ENCODE measurements around the gene CPE.
"Not testable (repeated sequence)": the region's sequence is repeated elsewhere in the genome, so short reads cannot be mapped to it uniquely, and the experiment has no call there.

The CPE gene

GRCh38 chr4:165464376-165464775, 85.6 kb downstream of the CPE start:
- no peaks in the 10 kb centered on the region for H3K36me3 ChIP-seq (ENCODE audit: insufficient read depth, low read length)
- peaks cover 2% of the 10 kb centered on the region for H3K9me3 ChIP-seq (ENCODE audit: low read length)
- no peaks in the 10 kb centered on the region for H3K27me3 ChIP-seq (ENCODE audit: insufficient read depth, low read length)
- H3K4me1 ChIP-seq (ENCODE audit: insufficient read depth, low read length): no peaks in the 10 kb centered on the region
- no peak overlapping the region for H2AFZ ChIP-seq (ENCODE audit: low read depth, low read length)
- no peak overlapping the region for H3K4me3 ChIP-seq (ENCODE audit: low read length)

- no peaks in the 10 kb centered on the region for H3K27me3 ChIP-seq (ENCODE audit: insufficient read depth, low read length)
- no peak overlapping the region for H3K4me3 ChIP-seq (ENCODE audit: low read length)
Observed at GRCh38 chr4:165464813-165465381, 86.1 kb downstream of the CPE start.

GRCh38 chr4:165470009-165470408, 91.2 kb downstream of the CPE start:
- Histone ChIP-seq H3K36me3 (ENCODE audit: insufficient read depth, low read length) (no peaks in the 10 kb centered on the region), H3K9me3 (ENCODE audit: low read length) (peaks cover 14% of the 10 kb centered on the region), H2AFZ (ENCODE audit: low read depth, low read length) (no peak overlapping the region), H3K27me3 (ENCODE audit: insufficient read depth, low read length) (no peaks in the 10 kb centered on the region), H3K4me3 (ENCODE audit: low read length) (no peak overlapping the region), H3K4me1 (ENCODE audit: insufficient read depth, low read length) (no peaks in the 10 kb centered on the region)

More at GRCh38 chr4:165464813-165465381, 86.1 kb downstream of the CPE start:
- Histone ChIP-seq H3K36me3 (ENCODE audit: insufficient read depth, low read length) (no peaks in the 10 kb centered on the region), H3K9me3 (ENCODE audit: low read length) (peaks cover 2% of the 10 kb centered on the region), H2AFZ (ENCODE audit: low read depth, low read length) (no peak overlapping the region), H3K4me1 (ENCODE audit: insufficient read depth, low read length) (no peaks in the 10 kb centered on the region)

DNA sequence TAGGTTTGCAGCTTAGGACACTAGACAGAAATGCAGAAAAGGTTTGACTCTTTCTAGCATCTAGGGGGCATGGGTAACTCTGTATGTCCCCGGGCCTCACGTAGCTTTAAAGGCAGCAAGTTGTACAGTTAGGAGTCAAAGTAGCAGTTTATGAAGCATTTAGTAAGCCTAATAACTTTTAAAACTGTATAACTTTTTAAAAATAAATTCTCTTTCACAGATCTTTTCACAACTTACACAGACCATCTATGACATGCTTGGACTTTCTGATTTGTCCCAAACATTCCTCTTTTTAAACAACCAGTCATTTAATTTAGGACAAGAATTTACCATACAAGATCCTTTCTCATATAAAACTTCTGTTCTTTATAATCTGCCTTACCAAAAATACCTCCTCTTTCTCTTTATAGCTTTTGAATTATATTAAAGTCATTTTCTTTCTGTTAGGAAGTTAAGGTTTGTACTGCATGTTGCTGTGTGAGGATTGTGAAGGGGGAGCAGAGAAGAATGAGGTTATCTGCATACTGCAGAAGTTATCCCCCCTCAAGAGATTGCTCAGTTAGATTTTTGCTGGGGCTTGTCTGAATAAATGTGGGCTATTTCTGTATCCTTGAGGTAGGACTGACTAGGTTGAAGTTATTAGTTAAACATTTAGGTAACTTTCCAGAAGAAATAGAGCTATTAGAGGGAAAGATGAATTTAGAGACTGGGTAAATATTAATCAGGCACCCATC, 94.3 kb downstream of the CPE start:
- Histone ChIP-seq H2AFZ (ENCODE audit: low read depth, low read length) (no peak overlapping the region), H3K4me1 (ENCODE audit: insufficient read depth, low read length) (no peaks in the 10 kb centered on the region), H3K36me3 (ENCODE audit: insufficient read depth, low read length) (no peaks in the 10 kb centered on the region), H3K4me3 (ENCODE audit: low read length) (no peak overlapping the region), H3K9me3 (ENCODE audit: low read length) (peaks cover 14% of the 10 kb centered on the region), H3K27me3 (ENCODE audit: insufficient read depth, low read length) (no peaks in the 10 kb centered on the region)

GRCh38 chr4:165474784-165475705, 96.2 kb downstream of the CPE start:
- no peaks in the 10 kb centered on the region for H3K36me3 ChIP-seq (ENCODE audit: insufficient read depth, low read length)
- H3K4me3 ChIP-seq (ENCODE audit: low read length): no peak overlapping the region
- peaks cover 12% of the 10 kb centered on the region for H3K9me3 ChIP-seq (ENCODE audit: low read length)
- H3K4me1 ChIP-seq (ENCODE audit: insufficient read depth, low read length): no peaks in the 10 kb centered on the region
- no peaks in the 10 kb centered on the region for H3K27me3 ChIP-seq (ENCODE audit: insufficient read depth, low read length)
- H2AFZ ChIP-seq (ENCODE audit: low read depth, low read length): no peak overlapping the region

GRCh38 chr4:165475706-165476070, 96.9 kb downstream of the CPE start:
- Histone ChIP-seq H3K27me3 (ENCODE audit: insufficient read depth, low read length) (no peaks in the 10 kb centered on the region), H3K9me3 (ENCODE audit: low read length) (peaks cover 10% of the 10 kb centered on the region), H3K36me3 (ENCODE audit: insufficient read depth, low read length) (no peaks in the 10 kb centered on the region), H2AFZ (ENCODE audit: low read depth, low read length) (no peak overlapping the region), H3K4me1 (ENCODE audit: insufficient read depth, low read length) (no peaks in the 10 kb centered on the region), H3K4me3 (ENCODE audit: low read length) (no peak overlapping the region)

DNA sequence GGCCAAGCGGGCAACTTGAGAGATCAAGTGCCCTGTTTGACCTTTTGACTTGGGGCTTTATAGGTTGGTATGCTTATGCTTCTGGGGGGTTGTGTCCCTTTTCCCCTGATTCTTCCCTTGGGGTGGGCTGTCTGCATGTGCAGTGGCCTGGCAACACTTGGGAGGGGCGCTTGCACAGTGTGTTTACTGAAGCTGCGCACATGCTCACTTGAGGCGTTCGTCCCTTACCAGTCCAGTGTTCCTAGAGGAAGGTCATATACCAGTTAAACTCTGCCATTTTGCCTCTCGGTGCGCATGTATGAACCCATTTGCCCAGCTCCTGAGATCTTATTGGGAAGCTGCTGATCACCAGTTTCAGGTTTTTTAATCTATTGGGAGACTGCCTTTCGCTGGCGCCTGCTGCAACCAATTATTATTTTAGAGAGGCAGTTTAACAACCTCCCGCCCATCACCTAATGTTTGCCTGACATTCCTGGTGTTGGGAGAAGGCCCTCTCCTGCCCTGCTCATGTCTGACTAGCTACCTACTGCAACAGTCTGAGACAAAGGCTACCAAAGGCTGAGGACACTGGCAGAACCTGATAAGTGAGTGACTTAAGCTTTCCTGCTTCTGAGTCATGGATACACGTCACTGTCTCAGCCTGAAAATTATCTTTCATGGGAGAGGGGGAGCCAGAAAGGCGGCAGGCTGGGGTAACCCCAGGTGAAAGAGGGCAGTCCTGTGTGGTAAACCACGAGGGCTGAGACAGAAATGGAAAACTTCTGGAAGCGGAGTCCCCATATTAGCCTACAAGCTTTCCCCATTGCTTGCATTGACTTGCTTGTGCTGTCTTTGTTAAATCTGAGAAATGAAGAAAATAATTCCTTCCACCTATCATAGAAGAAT, 97.6 kb downstream of the CPE start:
- H3K9me3 ChIP-seq (ENCODE audit: low read length): peaks cover 10% of the 10 kb centered on the region
- H3K4me3 ChIP-seq (ENCODE audit: low read length): no peak overlapping the region
- H3K36me3 ChIP-seq (ENCODE audit: insufficient read depth, low read length): no peaks in the 10 kb centered on the region
- no peaks in the 10 kb centered on the region for H3K4me1 ChIP-seq (ENCODE audit: insufficient read depth, low read length)
- H3K27me3 ChIP-seq (ENCODE audit: insufficient read depth, low read length): no peaks in the 10 kb centered on the region
- no peak overlapping the region for H2AFZ ChIP-seq (ENCODE audit: low read depth, low read length)

DNA sequence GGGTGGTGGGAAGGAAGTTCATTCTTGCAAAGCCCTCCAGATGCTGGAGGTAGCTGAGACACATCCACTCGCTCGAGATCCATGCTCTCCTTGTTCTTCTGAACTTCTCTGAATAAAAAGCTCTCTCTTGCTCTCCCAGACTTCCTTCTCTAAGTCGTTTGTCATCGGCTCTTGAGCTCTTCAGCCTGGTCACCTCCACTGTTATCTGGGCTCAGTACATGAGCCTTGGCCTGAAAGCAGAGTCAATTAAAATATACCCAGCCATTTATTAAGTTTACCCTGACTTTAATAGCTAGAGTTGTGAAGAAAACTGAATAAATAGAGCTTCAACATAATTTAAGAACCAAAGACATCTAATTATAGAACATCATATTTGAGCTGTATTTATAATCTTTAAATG, 99.0 kb downstream of the CPE start:
- H3K9me3 ChIP-seq (ENCODE audit: low read length): peaks cover 5% of the 10 kb centered on the region
- no peaks in the 10 kb centered on the region for H3K4me1 ChIP-seq (ENCODE audit: insufficient read depth, low read length)
- H3K36me3 ChIP-seq (ENCODE audit: insufficient read depth, low read length): no peaks in the 10 kb centered on the region

DNA sequence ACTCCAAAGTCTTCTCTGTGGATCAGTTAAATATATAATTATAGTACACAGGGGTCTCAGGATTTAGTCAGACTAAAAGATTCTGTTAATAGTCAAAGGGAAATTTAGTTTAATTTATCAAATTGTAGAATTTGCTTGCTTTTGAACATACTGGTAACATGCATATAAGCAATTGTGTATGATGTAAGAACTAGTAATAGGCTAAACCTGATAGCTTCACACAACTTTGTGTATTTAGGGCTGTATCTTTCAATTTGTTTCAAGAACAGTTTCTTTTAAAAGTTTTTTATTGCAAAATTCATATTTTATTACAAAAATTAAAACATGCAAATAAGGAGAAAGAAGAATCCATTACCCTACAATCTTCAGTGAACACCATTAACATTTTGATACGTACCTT, 99.5 kb downstream of the CPE start:
- Histone ChIP-seq H3K27me3 (ENCODE audit: insufficient read depth, low read length) (no peaks in the 10 kb centered on the region), H3K4me1 (ENCODE audit: insufficient read depth, low read length) (no peaks in the 10 kb centered on the region), H3K9me3 (ENCODE audit: low read length) (peaks cover 3% of the 10 kb centered on the region), H3K4me3 (ENCODE audit: low read length) (no peak overlapping the region), H2AFZ (ENCODE audit: low read depth, low read length) (no peak overlapping the region), H3K36me3 (ENCODE audit: insufficient read depth, low read length) (no peaks in the 10 kb centered on the region)

More for the DNA sequence above, 99.0 kb downstream of the CPE start:
- no peak overlapping the region for H3K4me3 ChIP-seq (ENCODE audit: low read length)
- H2AFZ ChIP-seq (ENCODE audit: low read depth, low read length): no peak overlapping the region
- no peaks in the 10 kb centered on the region for H3K27me3 ChIP-seq (ENCODE audit: insufficient read depth, low read length)

GRCh38 chr4:165481053-165481835, 102.4 kb downstream of the CPE start:
- Histone ChIP-seq H2AFZ (ENCODE audit: low read depth, low read length) (no peak overlapping the region), H3K4me3 (ENCODE audit: low read length) (no peak overlapping the region), H3K27me3 (ENCODE audit: insufficient read depth, low read length) (no peaks in the 10 kb centered on the region), H3K36me3 (ENCODE audit: insufficient read depth, low read length) (peaks cover 2% of the 10 kb centered on the region), H3K4me1 (ENCODE audit: insufficient read depth, low read length) (no peaks in the 10 kb centered on the region), H3K9me3 (ENCODE audit: low read length) (no peaks in the 10 kb centered on the region)

- H3K4me1 ChIP-seq (ENCODE audit: insufficient read depth, low read length): no peaks in the 10 kb centered on the region
- H2AFZ ChIP-seq (ENCODE audit: low read depth, low read length): no peak overlapping the region
- H3K4me3 ChIP-seq (ENCODE audit: low read length): no peak overlapping the region
- no peaks in the 10 kb centered on the region for H3K36me3 ChIP-seq (ENCODE audit: insufficient read depth, low read length)
- H3K9me3 ChIP-seq (ENCODE audit: low read length): no peaks in the 10 kb centered on the region
- no peaks in the 10 kb centered on the region for H3K27me3 ChIP-seq (ENCODE audit: insufficient read depth, low read length)
Observed at GRCh38 chr4:165489786-165490185, 111.0 kb downstream of the CPE start.

DNA sequence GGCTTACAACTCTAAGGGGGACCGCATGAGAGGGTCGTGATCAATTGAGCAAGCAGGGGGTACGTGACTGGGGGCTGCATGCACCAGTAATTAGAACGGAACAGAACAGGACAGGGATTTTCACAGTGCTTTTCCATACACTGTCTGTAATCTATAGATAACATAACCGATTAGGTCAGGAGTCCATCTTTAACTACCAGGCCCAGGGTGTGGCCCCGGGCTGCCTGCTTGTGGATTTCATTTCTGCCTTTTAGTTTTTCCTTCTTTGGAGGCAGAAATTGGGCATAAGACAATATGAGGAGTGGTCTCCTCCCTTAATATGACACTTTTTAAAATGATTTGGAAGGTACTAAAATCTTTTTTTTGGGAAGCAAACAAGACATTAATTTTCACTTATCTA, 113.8 kb downstream of the CPE start:
- not testable (repeated sequence) for H3K4me1 ChIP-seq (ENCODE audit: insufficient read depth, low read length); H3K9me3 ChIP-seq (ENCODE audit: low read length); H3K4me3 ChIP-seq (ENCODE audit: low read length); H3K27me3 ChIP-seq (ENCODE audit: insufficient read depth, low read length); H3K36me3 ChIP-seq (ENCODE audit: insufficient read depth, low read length); H2AFZ ChIP-seq (ENCODE audit: low read depth, low read length)

All from neuron (in vitro differentiated cells).